RCC 7860 (cell line): ENCODE measurements around the gene SOX30.

Experiments
- DNase-seq: peaks from one replicate; pipeline ENCODE4 v3.0.0-alpha.2; 2015; ENCODE audit warnings: low spot score
- FAIRE-seq: peaks from 2 replicates; lab custom pipeline; 2012; peaks lifted over from hg19 to GRCh38; lab: Jason Lieb, UNC

SOX30 gene

DNA sequence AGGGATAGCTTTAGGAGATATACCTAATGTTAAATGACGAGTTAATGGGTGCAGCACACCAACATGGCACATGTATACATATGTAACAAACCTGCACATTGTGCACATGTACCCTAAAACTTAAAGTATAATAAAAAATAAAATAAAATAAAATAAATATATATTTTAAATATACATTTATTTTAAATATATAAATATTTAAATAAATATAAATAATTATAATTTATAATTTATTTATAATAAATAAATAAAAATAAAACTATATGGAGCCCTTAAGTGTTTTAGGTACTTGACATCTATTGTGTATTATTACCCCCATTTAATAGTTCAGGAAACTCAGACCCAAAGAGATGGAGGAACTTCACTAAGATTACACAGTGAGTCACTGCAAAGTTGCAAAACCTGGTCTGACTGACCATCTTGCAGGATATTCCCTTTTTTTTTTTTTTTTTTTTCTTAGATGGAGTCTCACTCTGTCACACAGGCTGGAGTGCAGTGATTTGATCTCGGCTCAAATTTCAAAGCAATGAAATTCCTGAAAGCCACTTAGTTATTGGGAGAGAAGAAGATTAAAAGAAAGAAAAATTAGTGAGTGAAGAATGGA, 13.3 kb upstream of the SOX30 start:
- FAIRE-seq = peak; percentile 84
- peak; percentile 41 for DNase-seq

DNA sequence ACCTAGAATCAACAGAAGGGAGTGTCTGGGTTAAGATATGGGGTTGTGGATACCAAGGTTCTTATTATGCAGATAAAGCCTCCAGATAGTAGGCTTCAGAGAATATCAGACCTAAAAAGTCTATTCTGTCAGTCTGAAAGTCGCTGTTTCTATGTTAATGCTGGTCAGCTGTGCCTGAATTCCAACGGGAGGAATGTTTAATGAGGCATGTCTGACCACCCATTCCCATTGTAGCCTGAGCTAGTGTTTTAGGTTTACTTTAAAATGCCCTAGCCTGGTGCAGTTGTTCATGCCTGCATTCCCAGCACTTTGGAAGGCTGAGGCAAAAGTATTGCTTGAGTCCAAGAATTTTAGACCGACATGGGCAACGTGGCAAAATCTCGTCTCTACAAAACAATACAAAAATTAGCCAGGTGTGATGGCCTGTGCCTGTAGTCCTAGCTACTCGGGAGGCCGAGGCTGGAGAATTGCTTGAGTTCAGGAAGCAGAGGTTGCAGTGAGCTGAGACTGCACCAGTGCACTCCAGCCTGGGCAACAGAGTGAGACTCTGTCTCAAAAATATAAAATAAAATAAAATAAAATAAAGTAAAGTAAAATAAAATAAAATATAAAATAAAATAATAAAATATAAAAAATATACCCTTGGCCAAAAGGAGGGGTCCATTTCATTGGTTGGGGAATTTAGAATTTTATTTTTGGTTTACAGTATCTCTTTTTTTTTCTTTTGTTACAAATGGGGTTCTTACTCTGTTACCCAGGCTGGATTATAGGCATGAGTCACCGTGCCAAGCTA, 7.8 kb upstream of the SOX30 start:
- FAIRE-seq (peak; percentile 67), DNase-seq (peak; percentile 10)

DNA sequence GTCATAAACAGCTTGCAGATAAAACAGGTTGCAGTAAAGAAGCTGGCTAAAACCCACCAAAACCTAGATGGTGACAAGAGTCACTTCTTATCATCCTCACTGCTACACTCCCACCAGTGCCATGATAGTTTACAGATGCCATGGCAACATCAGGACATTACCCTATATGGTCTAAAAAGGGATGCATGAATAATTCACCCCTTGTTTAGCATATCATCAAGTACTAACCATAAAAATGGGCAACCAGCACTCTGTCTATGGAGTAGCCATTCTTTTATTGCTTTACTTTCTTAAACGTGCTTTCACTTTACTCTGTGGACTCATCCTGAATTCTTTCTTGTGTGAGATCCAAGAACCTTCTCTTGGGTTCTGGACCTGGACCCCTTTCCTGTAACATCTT, 6.7 kb upstream of the SOX30 start:
- DNase-seq (no peak), FAIRE-seq (no peak)

DNA sequence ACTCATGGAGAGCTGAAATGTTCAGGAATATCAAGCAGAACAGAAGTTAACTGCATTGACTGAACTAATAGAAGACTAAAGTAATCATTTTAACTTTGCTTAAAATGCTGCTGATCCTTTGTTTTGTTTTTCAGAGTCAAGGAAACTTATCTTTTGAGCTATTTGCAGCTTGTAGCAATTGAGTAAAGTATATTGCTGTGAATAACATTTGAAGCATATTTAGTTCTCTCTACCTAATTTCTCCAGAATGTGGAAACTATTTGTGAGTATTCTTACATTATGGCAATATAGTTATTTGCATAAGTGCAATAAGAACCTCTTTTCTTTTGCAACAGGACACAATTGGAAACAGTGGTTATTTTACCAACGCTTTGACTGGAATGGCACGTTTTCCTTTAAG, 5.3 kb upstream of the SOX30 start:
- FAIRE-seq (no peak), DNase-seq (no peak)

DNA sequence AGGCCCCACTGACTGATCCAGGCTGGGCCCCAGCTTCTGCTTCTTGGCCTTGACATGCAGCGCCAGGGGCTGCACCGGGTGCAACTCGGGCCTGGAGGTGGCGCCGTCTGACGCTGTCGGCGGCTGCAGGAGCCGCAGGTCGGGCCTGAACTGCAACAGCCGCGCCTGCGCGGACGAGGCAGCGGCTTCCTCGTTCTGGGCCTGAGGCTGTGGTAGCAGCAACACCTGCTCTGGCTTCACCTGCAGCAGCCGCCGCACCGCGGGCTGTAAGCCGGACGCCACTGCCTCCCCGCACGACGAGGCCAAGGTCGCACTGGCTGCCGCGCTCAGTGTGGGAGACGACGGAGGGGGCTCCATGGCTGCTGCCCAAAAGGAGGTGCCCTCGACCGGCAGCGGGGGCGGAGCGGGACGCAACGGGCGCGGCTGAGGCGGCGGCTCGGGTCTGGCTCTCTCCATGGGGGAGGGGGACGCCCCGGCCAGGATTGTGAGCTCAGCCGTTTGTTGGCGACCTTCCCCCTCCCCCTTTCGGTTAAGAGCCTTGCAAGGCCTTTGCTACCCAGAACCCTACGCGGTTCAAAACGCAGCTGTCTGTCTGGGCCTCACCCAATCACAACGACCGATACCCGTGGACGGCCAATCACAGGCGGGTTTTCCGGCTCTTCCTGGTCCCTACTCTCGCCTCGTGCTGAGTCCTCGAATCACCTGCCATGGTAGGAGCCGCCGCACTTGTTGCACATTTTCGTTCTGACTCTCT, 438 bp downstream of the SOX30 start:
- DNase-seq (no peak), FAIRE-seq (no peak)

DNA sequence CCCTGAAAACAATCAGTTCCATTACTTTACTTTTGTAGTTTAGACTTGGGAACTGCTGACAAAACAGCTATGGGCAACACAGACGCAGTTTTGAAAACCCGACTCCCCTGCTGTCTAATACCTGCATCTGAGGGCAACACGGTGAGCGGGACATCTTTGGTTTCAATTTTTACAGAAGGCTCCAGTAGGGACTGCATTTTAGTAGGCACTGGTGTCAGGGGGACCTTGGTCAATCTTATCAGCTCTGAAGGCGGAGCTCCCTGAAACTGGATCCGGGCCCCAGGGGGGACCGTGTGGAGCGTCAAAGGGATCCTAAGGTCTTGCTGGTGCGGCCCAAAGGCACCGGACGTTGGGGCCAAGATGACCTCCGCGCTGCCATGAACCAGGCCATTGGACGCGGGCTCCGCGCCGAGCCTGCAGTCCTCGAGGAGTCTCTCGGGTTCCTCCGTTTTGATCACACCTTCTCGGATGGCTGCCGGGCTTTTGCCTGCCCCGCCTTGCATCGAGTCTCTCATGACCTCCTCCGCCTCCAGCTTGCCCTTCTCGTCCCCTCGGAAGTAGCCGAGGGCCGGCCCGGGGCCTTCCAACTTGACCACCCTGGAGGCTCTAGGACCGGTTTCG, 1.1 kb downstream of the SOX30 start:
- no peak for FAIRE-seq
- DNase-seq = no peak

DNA sequence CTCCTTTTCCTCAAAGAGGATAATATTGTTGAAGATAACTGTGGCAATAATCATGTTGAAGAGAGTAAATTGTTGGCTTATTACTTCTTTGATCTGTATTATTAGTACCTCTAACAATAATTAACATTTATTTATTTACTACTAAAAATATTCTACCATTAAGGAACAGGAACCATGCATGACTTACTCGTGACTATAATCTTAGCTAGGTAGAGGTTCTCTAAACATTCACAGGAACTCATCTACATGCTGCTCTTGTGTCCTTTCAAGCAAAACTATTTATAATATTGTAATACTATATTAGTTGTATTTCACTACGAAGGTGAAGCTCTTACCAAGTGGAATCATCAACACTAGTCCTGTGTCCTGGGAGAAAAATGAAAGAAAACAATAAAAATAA, 3.1 kb downstream of the SOX30 start:
- FAIRE-seq (no peak), DNase-seq (no peak)

DNA sequence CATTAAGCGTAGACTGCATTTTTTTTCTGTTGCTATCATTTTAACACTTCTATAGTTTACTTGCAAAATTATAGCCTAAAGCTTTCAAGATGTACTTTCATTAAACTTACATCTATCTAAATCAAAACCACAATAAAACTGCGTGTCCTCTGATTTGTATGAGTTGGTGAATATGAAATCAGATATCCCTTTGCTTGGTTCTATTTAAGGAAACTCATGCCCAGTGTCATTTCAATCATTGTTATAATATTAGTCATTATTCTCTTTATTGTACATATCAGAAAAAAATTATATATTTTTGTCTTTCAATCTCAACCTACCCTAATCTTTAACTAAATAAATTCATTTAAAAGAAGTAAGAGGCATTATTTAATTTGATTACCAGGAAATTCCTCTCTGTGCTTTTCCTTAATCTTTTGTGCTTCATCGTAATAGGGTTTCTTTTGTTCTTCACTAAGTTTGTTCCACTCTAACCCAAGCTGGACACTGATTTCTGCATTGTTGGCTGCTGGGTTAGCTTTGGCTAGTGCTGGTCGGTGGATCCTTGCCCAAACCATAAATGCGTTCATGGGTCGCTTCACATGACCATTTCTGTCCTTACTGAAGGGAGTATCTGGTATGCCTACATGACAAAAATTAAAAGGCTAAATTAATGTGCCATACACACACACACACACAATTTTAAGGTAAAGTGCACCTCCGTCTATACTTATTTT, 3.8 kb downstream of the SOX30 start:
- no peak for FAIRE-seq

DNA sequence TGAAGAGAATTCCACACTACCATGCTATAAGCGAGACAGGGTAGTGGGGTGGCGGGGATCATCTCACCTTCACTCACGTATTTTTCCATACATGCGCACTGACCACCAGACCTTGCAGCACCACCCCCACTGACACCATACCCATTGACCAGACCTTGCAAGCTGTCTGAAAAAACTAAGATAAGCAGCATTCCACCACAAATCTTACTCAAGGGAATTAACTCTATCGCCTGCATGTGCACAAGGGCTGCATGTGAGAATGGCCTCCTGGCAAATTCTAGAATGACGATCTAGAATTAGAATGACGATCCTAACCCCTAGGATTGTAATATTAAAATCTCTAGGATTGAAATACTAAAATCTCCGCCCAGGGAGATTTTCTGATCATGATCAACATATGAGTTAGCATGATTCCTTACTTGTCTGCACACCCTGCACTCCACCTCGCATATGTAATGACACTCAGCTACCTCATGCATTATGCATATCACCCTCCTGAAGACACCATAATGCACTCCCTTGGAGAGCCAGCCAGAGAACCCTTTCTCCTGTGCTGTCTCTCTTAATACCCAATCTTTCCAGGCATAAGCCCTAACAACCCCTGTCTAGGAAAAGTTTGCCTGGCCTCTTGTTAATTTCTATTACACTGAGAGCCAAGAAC, 11.7 kb downstream of the SOX30 start:
- DNase-seq = no peak
- FAIRE-seq = no peak

More for the DNA sequence above, 3.8 kb downstream of the SOX30 start:
- no peak for DNase-seq

DNA sequence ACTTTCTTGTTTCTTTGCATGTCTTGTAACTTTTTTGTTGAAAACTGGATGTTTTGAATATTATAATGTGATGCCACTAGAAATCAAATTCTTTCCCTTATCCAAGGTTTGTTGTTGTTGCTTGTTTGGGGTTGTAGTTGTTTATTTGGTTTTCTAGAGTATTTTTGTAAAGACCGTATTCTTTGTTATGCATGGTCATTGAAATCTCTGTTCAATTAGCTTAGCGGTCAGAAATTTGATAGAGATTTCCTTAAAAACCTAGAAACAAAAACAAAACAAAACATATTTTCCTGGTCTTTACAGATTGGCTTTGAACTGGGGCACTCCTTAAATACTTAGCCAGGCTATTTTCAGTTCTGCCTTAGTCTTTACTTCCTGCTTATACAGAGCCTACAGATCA, 21.9 kb downstream of the SOX30 start:
- DNase-seq (no peak), FAIRE-seq (no peak)

DNA sequence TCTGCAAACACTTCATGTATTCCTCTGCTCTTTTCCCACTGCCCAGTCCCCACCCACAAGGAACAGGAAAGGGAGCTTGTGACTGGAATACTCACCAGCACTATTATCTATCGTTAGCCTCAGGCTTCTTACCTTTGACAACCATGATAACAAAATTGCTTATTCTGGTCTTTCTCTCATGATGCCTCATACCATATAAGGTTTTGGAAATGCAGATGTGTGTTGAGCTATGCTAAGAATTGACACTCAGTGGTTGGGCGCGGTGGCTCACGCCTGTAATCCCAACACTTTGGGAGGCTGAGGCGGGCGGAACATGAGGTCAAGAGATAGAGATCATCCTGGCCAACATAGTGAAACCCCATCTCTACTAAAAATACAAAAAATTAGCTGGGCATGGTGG, 25.4 kb downstream of the SOX30 start:
- FAIRE-seq = no peak
- DNase-seq = no peak

DNA sequence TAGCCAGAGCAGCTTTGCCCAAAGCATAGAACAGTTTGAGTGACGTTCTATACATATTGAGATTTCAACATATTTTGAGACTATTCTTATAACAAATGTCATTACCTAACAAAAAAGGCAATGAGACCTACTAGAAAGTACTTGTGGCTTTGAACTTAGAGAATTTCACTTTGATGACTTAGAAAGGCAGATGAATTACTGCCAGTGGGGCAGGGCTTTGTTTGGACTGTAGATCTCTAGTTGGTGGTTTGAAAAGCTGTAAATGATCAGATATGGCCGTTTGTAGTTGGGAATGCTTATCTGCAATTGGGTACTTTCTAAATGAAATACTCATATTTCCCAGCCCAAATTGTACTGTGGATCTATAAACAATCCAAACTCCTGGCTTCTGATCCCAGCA, 28.1 kb downstream of the SOX30 start:
- no peak for DNase-seq
- FAIRE-seq = no peak

DNA sequence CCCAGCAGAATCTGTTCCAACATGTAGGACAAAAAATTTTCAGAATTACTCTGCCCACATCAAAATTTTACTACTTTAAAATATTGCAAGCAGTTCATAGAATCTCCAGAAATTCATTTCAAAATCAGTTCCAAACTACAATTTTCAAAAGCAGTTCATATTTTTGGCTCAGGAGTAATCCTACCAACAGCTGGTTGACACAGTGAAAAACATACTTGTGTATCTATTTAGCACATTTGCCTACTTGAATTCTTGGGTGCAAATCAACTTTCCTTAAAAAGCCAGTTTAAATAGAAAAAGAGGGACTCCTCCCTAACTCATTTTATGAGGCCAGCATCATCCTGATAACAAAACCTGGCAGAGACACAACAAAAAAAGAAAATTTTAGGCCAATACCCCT, 31.5 kb downstream of the SOX30 start:
- no peak for DNase-seq
- FAIRE-seq = no peak

DNA sequence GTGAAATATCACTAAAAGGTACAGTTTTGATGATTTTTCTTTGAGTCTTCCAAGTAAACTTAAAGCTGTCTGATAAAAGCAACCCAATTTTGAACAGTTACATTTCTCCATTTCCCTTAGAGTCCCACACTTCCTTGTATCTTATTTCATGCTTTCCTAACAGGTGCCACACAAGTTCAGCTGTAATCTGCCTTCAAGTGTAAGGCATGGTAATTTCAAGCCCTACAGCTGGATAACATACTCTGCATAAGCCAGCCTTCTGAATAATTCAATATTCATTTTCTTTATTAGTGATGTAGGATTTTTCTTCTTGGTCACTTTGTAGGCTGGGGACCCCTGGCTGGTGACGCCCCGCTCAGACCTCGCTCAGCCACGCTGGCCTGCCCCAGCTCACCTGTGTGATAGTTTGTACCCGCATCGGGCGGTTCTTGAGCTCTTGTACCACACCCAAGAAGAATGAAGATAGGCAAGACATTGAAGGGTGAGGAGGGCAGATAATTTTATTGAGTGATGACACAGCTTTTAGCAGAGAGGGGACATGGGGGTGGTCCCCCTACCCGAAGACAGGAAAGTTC, 34.0 kb downstream of the SOX30 start:
- no peak for FAIRE-seq

DNA sequence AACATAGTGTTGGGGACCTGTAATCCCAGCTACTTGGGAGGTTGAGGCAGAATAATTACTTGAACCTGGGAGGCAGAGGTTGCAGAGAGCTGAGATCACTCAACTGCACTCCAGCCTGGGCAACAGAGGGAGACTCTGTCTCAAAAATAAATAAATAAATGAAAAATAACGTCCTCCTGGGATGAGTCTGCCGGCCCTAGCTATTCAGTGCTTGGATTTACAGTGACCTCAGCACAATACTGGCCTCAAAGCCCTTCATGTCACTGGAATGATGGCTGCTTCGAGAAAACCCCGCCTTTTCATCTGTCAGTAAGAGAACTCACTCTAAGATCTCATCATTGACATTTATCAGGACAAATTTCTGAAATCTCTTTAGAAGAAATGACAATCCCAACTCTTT, 35.5 kb downstream of the SOX30 start:
- no peak for FAIRE-seq
- no peak for DNase-seq

More for the DNA sequence above, 34.0 kb downstream of the SOX30 start:
- DNase-seq = no peak

DNA sequence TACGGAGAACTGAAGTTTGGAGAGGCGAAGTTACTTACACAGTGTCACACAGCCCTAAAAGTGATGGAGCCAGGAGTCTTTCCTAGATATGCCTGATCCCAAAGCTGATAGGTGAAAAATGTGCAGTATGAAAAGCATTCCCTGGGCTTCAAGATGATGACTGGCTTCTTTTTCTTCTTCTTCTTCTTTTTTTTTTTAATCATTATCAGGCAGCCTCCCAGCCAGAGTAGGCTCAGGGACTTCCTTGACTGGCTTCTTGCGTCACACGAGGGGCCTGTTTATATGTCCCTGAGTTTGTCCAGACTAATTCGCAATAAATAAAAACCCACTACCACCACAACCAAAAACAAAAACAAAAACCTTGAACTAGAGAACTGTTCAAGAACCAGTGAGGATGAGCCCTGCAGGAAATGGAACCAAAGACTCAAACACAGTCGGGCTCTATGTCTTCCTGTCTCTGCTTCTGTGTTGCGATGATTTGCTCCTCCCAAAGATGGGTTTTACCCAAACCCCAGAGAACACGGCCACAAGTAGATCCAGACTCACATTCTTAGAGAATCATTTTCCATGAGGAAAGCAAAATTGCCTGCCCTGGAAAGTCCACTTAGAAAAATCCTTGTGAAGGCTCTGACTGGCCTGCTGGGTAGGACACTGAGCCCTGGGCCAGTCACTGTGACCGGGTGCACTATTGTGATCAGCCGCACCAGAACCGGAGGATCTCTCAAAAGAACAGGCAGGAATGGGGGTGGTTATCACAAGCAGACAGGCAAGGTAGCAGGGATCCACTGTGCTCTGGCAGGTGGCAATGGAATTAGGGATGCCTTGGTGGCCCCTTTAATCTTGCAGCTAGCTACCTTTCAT, 38.6 kb downstream of the SOX30 start:
- DNase-seq (no peak), FAIRE-seq (no peak)

DNA sequence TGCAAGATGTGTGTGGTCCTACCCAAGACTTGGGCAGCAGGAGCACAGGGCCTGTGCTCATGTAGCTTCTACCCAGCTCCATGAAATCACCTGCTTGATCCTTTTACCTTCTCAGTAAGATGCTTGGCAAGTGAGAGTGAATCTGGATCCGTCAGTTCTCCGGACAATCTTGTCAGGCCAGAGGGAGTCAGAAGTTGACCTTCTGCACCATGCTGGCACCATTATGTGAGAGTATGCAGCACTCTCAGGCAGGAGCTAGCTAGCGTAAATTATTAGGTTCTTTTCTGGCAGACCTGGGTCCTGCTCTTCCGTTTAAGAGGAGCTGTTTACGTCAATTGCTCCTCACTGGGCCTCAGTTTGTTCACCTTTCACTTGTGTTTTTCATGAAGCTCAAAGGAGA, 39.7 kb downstream of the SOX30 start:
- DNase-seq = no peak
- no peak for FAIRE-seq

DNA sequence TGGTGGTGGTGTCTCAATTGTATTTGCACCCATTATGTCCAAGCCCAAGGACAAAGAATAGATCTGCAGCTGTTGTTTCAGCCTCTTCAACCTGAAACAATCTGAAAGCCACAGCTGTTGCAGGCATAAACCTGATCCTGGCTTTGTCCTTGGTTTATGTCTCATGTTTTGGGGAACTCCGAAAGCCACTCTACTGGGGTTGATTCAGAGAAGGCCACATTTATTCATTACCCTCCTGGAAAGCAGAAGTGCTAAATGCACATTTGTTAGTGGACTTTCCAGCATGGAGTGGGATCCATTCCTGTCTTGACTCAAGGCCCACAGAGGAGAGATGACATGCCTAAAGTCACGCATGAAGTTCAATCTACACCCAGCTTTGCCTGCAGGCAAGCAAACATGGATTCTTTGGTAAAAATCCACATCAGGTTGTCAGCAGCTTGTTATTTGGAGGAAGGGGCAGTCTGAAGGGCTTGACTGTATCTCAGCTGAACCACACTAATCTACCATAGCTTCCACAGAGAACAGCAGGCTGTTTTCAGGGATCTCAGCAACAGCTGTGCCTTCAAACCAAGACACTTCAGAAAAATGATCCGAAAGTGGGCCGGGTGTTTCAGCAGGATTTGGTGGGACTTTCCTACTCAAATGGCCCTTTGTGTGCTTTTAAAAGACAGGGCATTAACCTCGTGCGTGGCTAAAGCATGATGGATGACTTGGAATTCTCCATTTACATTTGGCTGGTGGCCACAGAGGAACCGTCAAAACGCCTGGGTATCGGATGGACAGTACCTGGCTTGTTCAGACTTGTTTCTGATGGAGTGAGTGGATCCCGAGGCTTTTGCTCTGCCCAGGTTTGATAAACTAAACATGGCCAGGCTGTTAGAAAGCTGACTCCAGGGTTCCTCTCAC, 40.4 kb downstream of the SOX30 start:
- FAIRE-seq (no peak), DNase-seq (no peak)
